Renal cortex interstitium (tissue), 11 donors: ENCODE measurements around the gene DOK7. TPM values are rescaled to one million over a fixed set of nuclear protein-coding genes. Genes with fewer than 3 reads are reported as not detected.
"Not testable (repeated sequence)": the region's sequence is repeated elsewhere in the genome, so short reads cannot be mapped to it uniquely, and the experiment has no call there.

Source experiments
- DNase-seq, 11 donors: peaks; one replicate each; pipeline ENCODE4 v3.0.0-alpha.2; 2013; ENCODE audit warnings: low read depth in 9 of 11, low spot score in 4 of 11; ENCODE audit errors: extremely low read depth in 1 of 11
- polyA plus RNA-seq, 3 donors: library from polyadenylated mRNA; unstranded; fragments of 120-200 nt; gene quantifications; one replicate each; pipeline ENCODE4 v1.2.1, GENCODE V29; 2013; ENCODE audit not compliant: insufficient read length in 3 of 3

Gene DOK7
- polyA plus RNA-seq, 3 donors, result 2.2 to 3.7 (median 3.1) TPM

DNA sequence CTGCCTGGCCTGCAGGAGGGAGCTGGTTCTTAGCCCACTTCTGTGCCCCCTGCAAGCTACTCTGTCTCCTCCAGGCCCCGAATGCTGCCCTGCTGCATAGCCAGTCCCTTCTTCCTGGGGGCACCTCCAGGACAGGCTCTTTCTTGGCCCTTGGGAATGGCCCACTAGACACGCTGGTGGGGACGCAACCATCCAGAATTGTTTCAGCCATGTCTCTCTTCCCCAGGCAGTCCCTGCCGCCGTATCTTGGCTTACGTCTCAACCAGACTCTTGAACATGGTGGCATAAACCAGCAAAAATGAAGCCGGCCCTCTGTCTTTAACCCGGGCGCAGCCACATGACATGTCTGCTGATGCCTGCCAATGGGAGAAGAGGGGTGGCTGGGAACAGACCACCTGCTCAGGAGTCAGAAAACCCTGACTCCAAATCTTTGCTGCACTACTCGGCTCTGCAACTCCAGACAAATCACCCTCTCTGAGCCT lies 60.1 kb downstream of the DOK7 start:
- DNase-seq, result no peak

GRCh38 chr4:3523628-3524221 lies 60.6 kb downstream of the DOK7 start:
- DNase-seq, result no peak

DNA sequence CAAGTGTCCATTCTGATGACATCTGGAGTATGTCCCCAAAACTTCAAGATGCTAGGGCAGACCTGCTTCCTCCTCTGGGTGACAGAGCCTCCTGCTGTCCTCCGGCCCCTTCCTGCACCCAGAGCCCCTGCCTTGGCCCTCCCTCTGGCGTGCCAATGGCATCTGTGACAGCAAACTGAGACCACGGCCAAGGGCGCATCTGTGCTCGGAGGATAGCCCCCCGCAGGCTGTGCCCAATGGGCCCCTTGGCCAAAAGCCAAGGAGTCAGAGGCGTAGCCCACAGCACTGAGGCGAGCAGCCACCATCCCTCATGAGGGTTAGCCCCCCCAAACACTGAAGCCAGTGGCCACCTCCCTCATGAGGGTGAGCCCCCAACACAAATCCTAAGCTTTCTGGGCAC lies 61.2 kb downstream of the DOK7 start:
- DNase-seq, result no peak

GRCh38 chr4:3524920-3525319 lies 61.8 kb downstream of the DOK7 start:
- DNase-seq, result no peak

- no peak for DNase-seq
Measured at GRCh38 chr4:3525532-3526430, 62.7 kb downstream of the DOK7 start.

- DNase-seq, result no peak
Measured at GRCh38 chr4:3526456-3526855, 63.4 kb downstream of the DOK7 start.

GRCh38 chr4:3527101-3527913 lies 64.2 kb downstream of the DOK7 start:
- no peak for DNase-seq

DNA sequence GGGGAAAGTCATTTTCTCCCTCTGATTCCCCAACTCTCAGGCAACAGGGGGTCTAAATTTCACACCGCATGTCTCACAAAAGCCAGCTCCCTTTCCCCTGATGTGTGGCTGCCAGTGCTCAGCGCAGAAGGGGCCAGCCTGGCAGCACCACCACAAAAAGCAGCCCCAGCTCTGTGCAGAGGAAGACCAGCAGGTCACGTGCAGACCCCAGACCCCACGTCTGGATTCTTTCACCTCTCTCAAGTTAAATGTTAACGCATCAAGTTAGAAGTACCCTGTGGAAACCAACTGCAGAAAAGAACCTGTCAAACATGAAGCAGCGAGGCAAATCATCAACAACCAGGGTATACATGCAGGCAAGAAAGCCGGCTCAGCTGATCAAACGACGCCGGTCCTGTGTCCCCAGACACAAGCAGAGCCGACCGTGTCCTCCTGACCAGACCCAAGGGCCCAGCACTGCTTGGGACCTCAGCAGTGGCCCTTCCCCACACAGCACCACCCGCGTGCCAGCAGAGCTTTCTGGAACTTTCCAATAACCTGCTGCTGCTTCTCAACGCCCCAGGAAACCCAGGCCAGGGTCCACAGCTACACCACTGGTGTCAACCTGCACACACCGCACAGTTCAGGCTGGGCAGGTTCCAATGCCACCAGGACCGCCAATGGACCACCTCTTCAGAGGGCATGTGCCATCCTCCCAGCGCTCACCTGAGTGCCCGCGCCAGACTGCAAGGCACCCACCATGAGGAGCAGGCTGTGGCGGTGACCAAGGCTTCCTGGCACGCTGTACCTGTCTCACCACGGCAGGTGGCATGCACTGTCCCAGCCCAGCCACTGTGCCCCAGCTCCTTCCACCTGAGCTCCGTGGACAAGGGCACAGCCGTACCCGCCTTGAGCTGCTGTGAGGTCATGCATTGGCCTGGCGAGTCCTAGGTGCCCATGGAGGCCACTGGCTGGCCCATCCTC lies 65.1 kb downstream of the DOK7 start:
- peak in 1 of 11 donors; percentile 32 for DNase-seq

- DNase-seq, result no peak
Measured at GRCh38 chr4:3529363-3529762, 66.3 kb downstream of the DOK7 start.

DNA sequence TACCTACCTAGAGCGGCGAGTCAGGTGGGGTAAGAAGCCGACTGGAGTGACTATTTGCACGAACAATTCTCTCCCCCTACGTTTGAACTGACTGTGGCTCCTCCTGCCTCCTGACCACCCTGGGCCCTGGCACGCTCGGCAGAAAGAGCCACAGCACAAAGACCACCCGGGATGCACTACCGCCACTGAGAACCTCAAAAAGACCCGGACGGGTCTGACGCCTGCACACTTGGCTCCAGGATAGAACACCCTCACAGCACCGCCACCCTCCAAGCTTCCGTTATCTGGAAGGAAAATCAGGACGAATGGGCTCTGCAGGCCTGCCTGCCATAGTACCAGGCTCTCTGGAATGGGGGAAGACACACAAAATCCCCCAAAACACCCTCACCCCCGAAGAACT lies 66.9 kb downstream of the DOK7 start:
- no peak for DNase-seq

DNA sequence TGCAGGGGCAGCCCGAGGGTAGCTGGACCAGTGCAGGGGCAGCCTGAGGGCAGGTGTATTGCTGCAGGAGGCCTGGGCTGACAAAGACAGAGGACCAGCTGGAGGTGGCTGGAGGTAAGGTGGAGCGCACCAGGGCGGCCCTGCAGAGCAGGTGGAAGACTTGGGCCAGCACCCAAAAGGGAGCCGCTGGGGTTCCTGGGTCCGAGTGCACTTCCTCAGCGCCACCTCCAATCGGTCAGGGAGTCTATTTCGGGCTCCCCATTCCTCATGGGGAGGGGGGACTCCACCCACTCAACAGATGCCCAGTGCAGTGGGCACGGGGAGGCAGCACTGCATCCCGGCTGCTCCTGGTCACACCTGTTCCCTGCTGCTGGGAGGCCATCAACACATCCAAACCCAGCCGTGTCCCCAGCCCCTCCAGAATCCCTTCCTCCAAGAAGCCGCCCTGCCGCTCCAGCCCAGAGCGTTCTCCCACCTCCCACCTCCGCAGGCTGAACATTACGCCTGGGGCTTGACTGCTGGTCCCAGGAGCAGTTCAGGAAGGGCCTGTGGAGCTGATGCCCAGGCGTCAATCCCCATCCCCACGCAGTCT lies 67.7 kb downstream of the DOK7 start:
- DNase-seq, result no peak

- no peak for DNase-seq
Measured at GRCh38 chr4:3531318-3531878, 68.3 kb downstream of the DOK7 start.

- DNase-seq, result peak; percentile 81 to 92 (median 89)
Measured at GRCh38 chr4:3531879-3532750, 69.0 kb downstream of the DOK7 start, which contains the start of gene LRPAP1. Gene LRPAP1, minus strand, starts transcription at chr4:3532422. Its CDS starts 10 bp downstream, at chr4:3532412.

GRCh38 chr4:3532751-3533422 lies 69.8 kb downstream of the DOK7 start:
- no peak for DNase-seq

DNA sequence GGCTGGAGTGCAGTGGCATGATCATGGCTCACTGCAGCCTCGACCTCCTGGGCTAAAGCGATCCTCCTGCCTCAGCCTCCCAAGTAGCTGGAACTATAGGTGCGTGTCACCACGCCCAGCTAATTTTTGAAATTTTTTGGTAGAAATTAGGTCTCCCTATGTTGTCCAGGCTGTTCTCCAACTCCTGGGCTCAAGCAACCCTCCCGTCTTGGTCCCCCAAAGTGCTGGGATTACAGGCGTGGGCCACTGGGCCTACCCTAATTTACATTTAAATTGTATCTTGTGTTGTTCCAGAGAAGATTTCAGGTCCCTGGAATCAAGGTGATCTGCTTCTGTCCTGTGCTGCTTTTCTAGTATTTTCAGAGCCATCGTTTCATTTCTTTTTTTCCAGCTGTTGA lies 70.3 kb downstream of the DOK7 start:
- DNase-seq, result no peak

- not testable (repeated sequence) for DNase-seq
Measured at GRCh38 chr4:3535812-3536211, 72.7 kb downstream of the DOK7 start.
